Uterus (tissue), 2 donors: Measurements from ENCODE around the gene PRRC2A.

Source experiments
- CTCF ChIP-seq, 4 experiments: fragments of 200-600 bp in 2 of 4; fragments of 450-650 bp in 2 of 4; sonication (generic) in 2 of 4; IDR thresholded peaks; one replicate each; pipeline ENCODE4 v1.5.1; 2016 to 2019; ENCODE audit warnings: antibody characterized with exemption in 4 of 4, mild to moderate bottlenecking in 2 of 4, moderate library complexity in 1 of 4
- POLR2A ChIP-seq, 2 donors: fragments of 450-650 bp; IDR thresholded peaks; one replicate each; pipeline ENCODE4 v1.6.1; 2016; ENCODE audit warnings: antibody characterized with exemption in 2 of 2, mild to moderate bottlenecking in 1 of 2, moderate library complexity in 1 of 2

- TF ChIP-seq CTCF (IDR thresholded peaks at IDR 0.05), result no peak
- no peak for TF ChIP-seq POLR2A (IDR thresholded peaks at IDR 0.05)
Observed at GRCh38 chr6:31633447-31633846, 12.9 kb downstream of the PRRC2A start.
